Stomach (tissue), 4 donors: ENCODE measurements around the gene NDUFS4.

Source experiments
- EP300 ChIP-seq: sonication (generic); formaldehyde crosslinking; IDR thresholded peaks from one replicate; pipeline ENCODE4 v1.6.1; 2017; ENCODE audit warnings: antibody characterized with exemption
- POLR2A ChIP-seq, 4 donors: fragments of 450-650 bp; IDR thresholded peaks; one replicate each; pipeline ENCODE4 v1.6.1; 2016; ENCODE audit warnings: antibody characterized with exemption in 4 of 4, control low read depth in 2 of 4, mild to moderate bottlenecking in 1 of 4, moderate library complexity in 1 of 4
- POLR2AphosphoS5 ChIP-seq, 3 donors: sonication (generic); formaldehyde crosslinking; IDR thresholded peaks; one replicate each; pipeline ENCODE4 v1.6.1; 2016; ENCODE audit warnings: antibody characterized with exemption in 3 of 3

DNA sequence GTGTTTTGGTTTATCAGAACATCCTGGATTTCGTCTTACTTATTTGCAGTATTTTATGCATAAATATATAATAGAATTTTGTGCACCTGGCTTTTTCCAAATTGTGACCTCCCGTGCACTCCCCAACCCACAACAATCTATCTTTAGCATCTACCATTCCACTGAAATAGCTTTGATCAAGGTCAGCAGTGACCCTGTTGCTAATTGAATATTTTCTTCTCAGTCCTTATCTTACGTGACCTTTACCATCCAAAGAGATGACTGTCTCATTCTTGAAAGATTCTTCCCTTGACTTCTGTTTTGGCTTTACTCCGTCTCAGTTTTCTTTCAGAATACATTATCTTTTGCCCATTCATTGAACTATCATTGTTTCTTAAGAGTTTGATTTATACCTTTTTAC, 18.4 kb downstream of the NDUFS4 start:
- no peak for TF ChIP-seq EP300
- TF ChIP-seq POLR2A (IDR thresholded peaks at IDR 0.05), result no peak
- no peak for TF ChIP-seq POLR2AphosphoS5 (IDR thresholded peaks at IDR 0.05)
